ENCODE data around the gene IFITM10.

DNA sequence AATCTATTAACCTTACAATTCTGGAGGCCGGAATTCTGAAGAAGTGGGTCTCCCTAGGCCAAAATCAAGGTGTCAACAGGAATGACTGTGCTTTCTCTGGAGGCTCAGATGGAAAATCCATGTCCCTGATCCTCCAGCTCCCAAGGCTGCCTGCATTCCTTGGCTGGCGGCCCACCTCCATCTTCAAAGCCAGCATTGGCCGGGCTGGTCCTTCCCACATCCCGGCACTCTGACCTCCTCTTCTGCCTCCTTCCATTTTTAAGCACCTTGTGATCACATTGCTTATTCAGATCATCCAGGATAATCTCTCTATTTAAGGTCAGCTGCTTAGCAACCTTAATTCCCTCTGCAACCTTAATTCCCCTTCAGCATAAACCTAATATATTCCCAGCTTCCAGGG is 36.1 kb upstream of the IFITM10 start:
- TF ChIP-seq, protein P1, sequence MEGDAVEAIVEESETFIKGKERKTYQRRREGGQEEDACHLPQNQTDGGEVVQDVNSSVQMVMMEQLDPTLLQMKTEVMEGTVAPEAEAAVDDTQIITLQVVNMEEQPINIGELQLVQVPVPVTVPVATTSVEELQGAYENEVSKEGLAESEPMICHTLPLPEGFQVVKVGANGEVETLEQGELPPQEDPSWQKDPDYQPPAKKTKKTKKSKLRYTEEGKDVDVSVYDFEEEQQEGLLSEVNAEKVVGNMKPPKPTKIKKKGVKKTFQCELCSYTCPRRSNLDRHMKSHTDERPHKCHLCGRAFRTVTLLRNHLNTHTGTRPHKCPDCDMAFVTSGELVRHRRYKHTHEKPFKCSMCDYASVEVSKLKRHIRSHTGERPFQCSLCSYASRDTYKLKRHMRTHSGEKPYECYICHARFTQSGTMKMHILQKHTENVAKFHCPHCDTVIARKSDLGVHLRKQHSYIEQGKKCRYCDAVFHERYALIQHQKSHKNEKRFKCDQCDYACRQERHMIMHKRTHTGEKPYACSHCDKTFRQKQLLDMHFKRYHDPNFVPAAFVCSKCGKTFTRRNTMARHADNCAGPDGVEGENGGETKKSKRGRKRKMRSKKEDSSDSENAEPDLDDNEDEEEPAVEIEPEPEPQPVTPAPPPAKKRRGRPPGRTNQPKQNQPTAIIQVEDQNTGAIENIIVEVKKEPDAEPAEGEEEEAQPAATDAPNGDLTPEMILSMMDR (conservative IDR thresholded peaks at IDR 0.05 in 1 of 2, IDR thresholded peaks at IDR 0.05 in 1 of 2; ENCODE audit: low read depth in 1 of 2, low read length in 2 of 2): no peak
- TF ChIP-seq EZH2 (IDR thresholded peaks at IDR 0.05; ENCODE audit: low read length, missing control alignments): no peak

Data from fibroblast of lung (primary cell).